Glutamatergic neuron (in vitro differentiated cells): Measurements from ENCODE around the gene LRP1-AS. TPM values are rescaled to one million over a fixed set of nuclear protein-coding genes. Genes with fewer than 3 reads are reported as not detected.

ENCODE experiments used
- DNase-seq: peaks from one replicate; pipeline ENCODE4 v3.0.0; 2022
- H3K27ac Mint-ChIP-seq: one replicate; pipeline ENCODE4 v1.8.0; 2020; ENCODE audit warnings: mild to moderate bottlenecking, mixed read lengths, inconsistent platforms; ENCODE audit not compliant: unreplicated experiment
- H3K27me3 Mint-ChIP-seq: one replicate; pipeline ENCODE4 v1.8.0; 2020; ENCODE audit warnings: mild to moderate bottlenecking, moderate library complexity, mixed read lengths, inconsistent platforms; ENCODE audit not compliant: unreplicated experiment
- H3K36me3 Mint-ChIP-seq: one replicate; pipeline ENCODE4 v1.8.0; 2020; ENCODE audit warnings: mild to moderate bottlenecking, mixed read lengths, inconsistent platforms; ENCODE audit not compliant: unreplicated experiment
- H3K4me1 Mint-ChIP-seq: one replicate; pipeline ENCODE4 v1.8.0; 2020; ENCODE audit warnings: mild to moderate bottlenecking, low read depth, mixed read lengths, inconsistent platforms; ENCODE audit not compliant: unreplicated experiment
- H3K4me3 Mint-ChIP-seq: one replicate; pipeline ENCODE4 v1.8.0; 2020; ENCODE audit warnings: mild to moderate bottlenecking, mixed read lengths, inconsistent platforms; ENCODE audit not compliant: unreplicated experiment
- H3K9me3 Mint-ChIP-seq: one replicate; pipeline ENCODE4 v1.8.0; 2020; ENCODE audit warnings: mild to moderate bottlenecking, moderate library complexity, mixed read lengths, inconsistent platforms; ENCODE audit not compliant: unreplicated experiment
- CTCF ChIP-seq: fragments of 200-600 bp; sonication (generic); IDR thresholded peaks from one replicate; pipeline ENCODE4 v1.5.0; 2021; ENCODE audit not compliant: partially characterized antibody, unreplicated experiment
- total RNA-seq: library from RNA; stranded (reverse); fragmentation: NEBNext Ultra II Directional; extraction: Animal tissue kit (Norgen Biotek cat#: 25700); gene quantifications from one replicate; pipeline ENCODE4 v1.2.1, GENCODE V29; 2021; ENCODE audit not compliant: unreplicated experiment

The LRP1-AS gene
- total RNA-seq, 1 donor from 2014 or later, result not detected

GRCh38 chr12:57153415-57153997 is 6.1 kb upstream of the LRP1-AS start:
- no peak for DNase-seq
- peaks cover 5% of the 10 kb centered on the region for H3K9me3 Mint-ChIP-seq
- H3K4me3 Mint-ChIP-seq, result no peak overlapping the region
- no peaks in the 10 kb centered on the region for H3K4me1 Mint-ChIP-seq
- H3K27ac Mint-ChIP-seq, result no peak overlapping the region
- peaks cover 14% of the 10 kb centered on the region for H3K36me3 Mint-ChIP-seq
- H3K27me3 Mint-ChIP-seq, result peaks cover 6% of the 10 kb centered on the region
- no peak for TF ChIP-seq CTCF

DNA sequence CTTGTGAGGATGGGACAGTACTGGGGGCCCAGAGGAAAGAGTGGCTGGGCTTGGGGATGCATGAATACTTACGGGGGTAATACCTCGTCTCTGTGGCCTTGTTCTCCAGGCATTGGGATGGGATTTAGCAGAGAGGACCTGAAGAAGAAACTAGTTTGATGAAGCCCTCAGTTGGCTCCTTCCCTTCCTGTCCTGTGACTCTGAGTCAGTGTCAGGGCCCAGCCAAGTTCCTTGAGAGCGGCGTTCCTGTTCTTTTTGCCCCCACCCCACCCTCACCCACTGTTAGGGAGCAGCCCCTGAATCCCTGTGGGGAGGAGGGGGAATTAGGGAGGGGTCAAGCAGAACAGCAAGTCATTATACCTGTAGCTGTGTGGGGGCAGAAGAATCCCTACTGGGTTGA is 5.2 kb upstream of the LRP1-AS start:
- no peak overlapping the region for H3K27ac Mint-ChIP-seq
- DNase-seq, result no peak
- peaks cover 2% of the 10 kb centered on the region for H3K9me3 Mint-ChIP-seq
- no peak for TF ChIP-seq CTCF
- H3K27me3 Mint-ChIP-seq, result peaks cover 5% of the 10 kb centered on the region
- no peaks in the 10 kb centered on the region for H3K4me1 Mint-ChIP-seq
- no peak overlapping the region for H3K4me3 Mint-ChIP-seq
- peaks cover 9% of the 10 kb centered on the region for H3K36me3 Mint-ChIP-seq

GRCh38 chr12:57151741-57152630 is 4.6 kb upstream of the LRP1-AS start:
- H3K4me1 Mint-ChIP-seq, result peaks cover 2% of the 10 kb centered on the region
- H3K36me3 Mint-ChIP-seq, result peaks cover 4% of the 10 kb centered on the region

DNA sequence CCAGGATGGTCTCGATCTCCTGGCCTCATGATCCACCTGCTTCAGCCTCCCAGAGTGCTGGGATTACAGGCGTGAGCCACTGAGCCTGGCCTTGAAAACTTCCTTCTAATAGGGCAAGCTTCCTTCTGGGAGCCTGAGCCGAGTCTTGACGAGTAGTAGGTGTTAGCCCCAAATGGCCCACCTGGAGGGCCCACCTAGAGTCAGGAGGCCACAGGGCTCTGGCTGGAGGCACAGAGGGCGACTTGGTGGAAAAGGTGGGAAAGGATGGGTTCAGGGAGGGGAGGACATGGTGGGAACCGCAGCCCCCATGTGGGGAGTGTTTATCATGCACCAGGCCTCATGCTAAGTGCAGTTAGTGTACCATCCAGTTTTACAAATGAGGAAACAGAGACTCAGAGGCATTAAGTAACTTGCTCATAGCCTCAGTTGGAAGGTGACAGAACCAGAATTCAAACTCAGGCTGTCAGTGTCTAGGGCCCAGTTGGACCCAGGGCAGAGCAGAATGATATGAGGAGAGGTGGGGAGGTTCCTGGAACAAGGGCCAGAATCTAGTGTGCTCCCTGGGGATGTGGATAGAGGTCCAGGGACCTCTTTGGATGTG is 3.1 kb upstream of the LRP1-AS start:
- no peak for DNase-seq
- Mint-ChIP-seq H3K4me1 (peaks cover 6% of the 10 kb centered on the region), H3K4me3 (no peak overlapping the region), H3K27me3 (peaks cover 2% of the 10 kb centered on the region), H3K27ac (no peak overlapping the region), H3K9me3 (peaks cover 1% of the 10 kb centered on the region), H3K36me3 (peaks cover 3% of the 10 kb centered on the region)
- TF ChIP-seq CTCF, result no peak

More at GRCh38 chr12:57151741-57152630, 4.6 kb upstream of the LRP1-AS start:
- H3K4me3 Mint-ChIP-seq, result no peak overlapping the region
- no peaks in the 10 kb centered on the region for H3K9me3 Mint-ChIP-seq
- H3K27me3 Mint-ChIP-seq, result peaks cover 2% of the 10 kb centered on the region
- no peak overlapping the region for H3K27ac Mint-ChIP-seq
- no peak for DNase-seq
- TF ChIP-seq CTCF, result no peak
